Stimulated activated CD4-positive, alpha-beta T cell treated with anti-CD3 and anti-CD28 coated beads, Interleukin-15, amount 100 ng/mL, for 1 hour (primary cell): Measurements from ENCODE around the gene AKAP8L.
"Not testable (repeated sequence)": the region's sequence is repeated elsewhere in the genome, so short reads cannot be mapped to it uniquely, and the experiment has no call there.

Experiments used
- DNase-seq, 2 donors: peaks; one replicate each; pipeline ENCODE4 v3.0.0-alpha.2; 2020; ENCODE audit warnings: low read depth in 1 of 2, low spot score in 1 of 2

AKAP8L gene

DNA sequence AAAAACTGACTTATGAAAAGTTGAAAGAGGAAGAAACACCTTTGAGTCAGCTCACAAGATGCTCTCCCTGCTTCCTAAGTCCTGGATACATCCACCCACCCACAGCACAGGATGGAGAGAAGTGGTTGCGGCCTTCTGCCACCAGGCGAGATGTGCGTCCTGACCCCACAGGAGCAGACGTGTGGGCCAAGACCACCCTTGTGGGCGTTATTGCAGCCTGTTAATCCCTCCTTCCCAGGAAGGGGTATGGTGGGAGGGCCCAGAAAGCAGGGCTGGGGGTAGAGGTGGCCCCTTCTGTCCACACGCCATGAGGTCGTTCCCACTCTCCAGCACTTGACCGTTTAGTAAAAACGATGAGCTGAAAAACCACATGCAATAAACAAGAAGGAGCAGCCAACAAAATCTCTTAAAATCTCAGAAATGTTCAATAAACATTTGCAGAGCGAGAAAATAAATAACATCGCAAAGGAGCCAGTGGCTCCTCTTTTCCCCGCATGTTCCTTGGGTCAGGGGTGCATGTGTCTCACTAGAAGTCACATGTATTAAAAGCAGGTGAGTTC is 2.4 kb upstream of the AKAP8L start:
- no peak for DNase-seq

GRCh38 chr19:15419413-15420025 is 731 bp upstream of the AKAP8L start:
- no peak for DNase-seq

GRCh38 chr19:15418231-15418578 is 583 bp downstream of the AKAP8L start:
- DNase-seq = no peak

DNA sequence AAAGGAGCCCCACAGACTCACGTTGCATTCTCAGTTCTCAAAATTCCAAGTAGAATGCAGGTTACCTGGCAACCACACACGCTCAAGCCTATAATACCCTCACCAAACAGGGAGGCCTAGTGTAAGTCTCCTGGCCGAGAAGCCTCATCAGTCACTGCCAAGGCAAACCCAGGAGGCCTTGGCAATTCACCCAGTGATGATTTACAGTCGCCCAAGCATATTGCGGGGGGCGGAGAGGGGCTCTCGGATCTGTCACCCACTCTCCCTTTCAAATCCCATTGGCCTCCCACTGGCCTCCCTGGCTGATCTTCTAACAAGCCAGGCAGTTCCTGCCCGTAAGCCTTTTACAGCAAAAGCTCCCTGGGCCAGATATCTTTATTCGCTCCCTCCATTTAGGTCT is 1.1 kb downstream of the AKAP8L start:
- DNase-seq = no peak

DNA sequence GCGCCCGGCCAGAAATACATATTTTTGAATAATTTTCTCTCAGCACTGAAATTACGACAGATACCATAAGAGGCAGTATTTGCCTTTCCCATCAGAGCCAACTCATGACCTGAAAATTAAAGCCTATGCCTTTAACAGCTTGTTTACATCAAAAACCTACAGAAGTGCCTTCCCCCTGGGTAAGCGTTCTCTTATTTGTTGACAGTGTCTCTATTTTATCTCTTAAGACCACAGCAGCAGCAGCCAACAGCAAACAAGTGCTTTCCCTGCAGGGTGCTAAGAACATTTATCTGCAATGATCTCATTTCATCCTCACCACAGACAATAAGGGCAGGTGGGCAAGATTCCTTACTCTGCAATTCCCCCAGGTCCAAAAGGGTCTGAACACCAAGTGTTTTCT is 6.0 kb downstream of the AKAP8L start:
- DNase-seq = no peak

GRCh38 chr19:15411351-15411750 is 7.4 kb downstream of the AKAP8L start:
- DNase-seq = not testable (repeated sequence)

DNA sequence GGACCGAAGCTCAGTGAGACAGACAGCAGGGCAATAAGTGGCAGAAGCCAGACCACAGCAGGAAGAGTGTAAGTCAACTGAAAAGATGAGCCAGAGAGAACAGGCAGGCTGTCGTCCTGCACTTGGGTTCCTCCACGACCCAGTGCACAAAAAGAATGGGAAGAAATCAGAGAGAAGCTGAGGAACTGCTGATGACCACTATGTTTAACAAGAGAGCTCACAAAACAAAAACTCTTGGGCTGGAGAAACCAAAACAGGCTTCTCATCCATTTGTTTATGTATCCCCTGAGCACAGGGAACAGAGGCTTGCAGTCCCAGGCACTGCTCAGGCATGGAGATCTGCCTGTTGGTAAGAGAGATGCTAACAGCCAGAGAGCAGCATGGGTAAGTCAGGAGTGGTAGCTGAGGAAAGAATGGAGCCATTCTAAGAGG is 14.0 kb downstream of the AKAP8L start:
- no peak for DNase-seq

DNA sequence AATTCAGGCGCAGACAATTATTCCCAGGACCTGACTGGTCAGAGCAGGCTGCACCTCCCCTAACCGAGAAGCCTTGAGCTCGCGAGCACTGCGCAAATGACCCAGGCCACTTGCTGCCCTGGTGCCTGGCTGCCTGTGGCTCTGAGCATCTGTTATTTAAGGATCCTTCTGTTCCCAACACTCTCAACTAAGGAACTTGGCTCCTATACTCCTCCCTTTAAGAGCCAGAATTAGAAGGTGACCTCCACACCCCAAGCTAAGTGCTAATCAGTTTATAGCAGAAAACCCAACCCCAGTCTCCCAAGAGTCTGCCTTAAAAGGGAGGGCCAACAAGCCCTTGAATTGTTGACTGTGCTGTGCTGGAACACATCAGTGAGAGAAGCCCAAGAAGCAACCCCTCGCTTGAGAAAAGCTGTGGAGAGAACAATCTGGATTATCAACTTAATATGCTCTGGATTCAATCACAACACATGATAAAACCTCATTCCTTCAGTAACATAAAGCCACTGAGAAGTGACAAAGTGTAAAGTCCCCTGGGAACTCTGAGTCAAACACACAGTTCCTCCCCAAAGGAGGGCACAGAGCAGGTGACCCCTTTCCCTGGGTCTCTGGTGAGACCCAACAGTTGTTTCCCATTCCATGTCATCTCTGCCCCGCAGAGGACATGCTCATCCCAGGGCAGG is 14.6 kb downstream of the AKAP8L start:
- no peak for DNase-seq

- DNase-seq = no peak
These were observed 15.6 kb downstream of the AKAP8L start for GRCh38 chr19:15403151-15403531.

DNA sequence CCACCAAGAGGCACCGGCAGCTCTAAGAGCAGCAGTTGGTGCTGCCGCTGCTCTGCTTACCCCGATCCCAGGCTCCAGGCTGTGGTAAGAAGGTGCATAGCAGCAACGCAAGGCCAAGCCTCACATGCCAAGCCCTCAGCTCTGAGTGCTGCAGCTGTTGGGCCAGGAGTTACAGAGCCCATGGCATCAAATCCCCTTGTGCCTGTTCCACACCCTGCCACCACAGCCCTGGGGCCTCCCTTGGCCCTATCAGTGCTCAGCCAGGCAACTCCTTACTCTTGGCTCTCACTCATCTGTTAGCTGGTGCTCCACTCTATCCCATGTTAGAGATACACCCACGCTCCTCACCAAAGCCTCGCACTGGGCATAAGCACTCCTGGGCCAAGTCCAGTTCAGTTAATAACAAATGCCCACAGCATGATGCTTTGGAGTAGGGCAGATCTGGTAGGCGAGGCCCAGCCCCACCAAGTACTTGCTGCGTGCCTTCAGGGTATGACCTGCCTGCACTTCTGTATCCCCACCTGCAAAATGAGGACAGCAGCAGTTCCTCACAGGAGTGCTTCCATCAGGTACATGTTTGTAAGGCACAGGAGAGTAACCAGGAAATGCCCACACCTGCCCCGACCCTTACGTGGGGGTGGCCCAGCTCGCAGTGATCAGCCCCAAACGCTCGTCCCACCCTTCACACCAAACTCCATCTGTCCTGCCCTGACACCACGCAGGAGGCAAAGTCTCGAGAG is 16.2 kb downstream of the AKAP8L start:
- DNase-seq = no peak

DNA sequence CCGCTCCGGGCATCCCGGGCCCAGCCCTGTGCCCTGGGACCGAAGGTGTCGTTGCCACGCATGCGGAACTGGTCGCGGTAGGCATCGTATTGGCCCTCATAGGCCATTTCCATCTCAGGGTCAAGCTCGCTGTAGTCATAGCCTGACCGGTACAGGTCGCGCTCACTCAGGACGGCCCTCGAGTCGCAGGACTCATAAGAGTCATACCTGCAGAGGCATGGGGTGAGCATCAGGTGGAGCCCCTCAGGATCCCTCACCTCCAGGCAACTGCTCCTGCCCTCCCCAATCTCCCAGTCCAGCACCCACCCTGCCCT is 17.4 kb downstream of the AKAP8L start:
- no peak for DNase-seq

- no peak for DNase-seq
These were observed 18.0 kb downstream of the AKAP8L start for GRCh38 chr19:15400521-15401396.

DNA sequence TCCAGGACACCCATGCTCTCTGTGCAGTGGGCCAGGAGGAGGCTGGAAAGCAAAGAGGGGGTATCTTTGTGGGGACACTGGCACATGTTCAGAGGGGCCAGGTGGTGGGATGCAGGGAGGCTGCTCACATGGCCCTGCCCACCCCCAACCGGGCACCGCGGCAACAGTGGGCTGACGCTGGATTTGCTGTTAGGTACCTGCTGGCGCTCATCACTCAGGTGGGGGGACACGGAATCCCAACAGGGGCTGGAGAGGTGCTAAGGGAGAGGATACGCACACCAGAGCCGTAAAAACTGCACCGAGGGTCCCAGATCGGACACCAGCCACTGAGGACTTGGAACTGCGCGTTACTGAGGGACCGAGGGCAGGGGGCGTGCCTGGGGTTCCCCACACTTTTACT is 19.2 kb downstream of the AKAP8L start:
- no peak for DNase-seq

DNA sequence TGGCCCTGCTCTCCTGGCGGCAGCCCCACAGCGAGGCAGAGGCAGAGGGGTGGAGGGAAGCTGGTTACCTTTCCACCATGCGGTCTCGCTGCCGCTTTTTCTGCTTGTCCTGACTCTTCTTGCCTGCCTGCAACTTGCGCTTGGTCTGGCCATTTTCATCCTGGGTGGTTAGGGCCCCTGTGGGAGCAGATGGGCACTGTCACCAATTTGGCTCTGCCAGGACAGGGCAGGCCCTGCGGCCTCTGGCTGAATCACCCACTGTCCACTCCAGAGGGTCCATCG is 19.6 kb downstream of the AKAP8L start:
- no peak for DNase-seq

DNA sequence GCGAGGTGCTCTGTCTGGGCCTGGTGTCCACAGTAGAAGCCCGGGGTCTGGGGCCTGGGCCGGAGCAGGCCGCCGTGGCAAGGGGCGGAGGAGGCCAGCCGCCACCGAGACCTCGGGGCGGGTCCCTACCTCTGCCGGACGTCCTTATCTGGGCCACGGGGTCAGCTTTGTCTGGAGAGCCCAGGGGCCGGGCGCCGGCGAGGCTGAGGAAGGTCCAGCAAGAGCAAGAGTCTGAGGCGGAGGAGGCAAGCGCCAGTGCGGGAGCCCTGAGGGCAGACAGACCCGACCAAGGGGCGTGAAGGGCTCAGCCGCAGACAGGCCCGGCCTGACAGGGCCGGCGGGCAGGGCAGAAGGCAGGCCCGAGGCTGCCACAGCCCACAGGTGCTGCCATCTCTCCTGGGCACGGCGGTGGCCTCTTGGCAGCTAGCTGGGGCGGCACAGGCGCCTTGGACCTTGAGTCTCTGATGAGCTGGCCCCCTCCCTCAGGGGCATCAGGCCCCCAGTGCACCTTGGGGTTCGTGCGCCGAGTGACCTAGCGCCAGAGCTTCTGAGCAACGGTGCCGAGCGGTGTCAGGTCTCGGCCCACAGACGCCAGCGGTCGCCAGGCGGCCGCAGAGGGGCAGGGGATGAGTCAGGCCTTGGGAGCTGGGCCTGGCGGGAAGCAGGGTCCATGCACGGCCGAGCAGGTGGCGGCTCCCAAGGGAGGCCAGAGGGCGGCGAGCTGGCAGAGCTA is 20.1 kb downstream of the AKAP8L start:
- DNase-seq = no peak

DNA sequence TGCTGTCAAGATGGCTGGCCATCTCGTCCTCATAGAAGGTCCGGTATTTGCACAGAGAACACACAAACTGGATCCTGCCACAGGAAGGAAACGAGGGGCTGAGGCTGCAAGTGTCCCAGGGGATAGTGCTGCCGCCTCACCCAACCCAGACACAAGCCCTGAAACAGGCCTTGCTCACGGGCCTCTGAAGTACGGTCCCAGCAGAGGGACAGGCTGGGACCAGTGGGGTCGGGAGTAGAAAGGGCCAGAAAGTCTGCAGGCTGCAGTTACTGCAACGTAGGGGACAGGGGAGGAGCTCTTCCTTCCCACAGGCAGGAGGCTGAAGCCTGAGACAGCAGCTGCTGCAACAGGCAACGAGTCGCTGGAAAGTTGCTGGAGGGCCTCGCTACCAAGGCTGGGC is 21.0 kb downstream of the AKAP8L start:
- no peak for DNase-seq

DNA sequence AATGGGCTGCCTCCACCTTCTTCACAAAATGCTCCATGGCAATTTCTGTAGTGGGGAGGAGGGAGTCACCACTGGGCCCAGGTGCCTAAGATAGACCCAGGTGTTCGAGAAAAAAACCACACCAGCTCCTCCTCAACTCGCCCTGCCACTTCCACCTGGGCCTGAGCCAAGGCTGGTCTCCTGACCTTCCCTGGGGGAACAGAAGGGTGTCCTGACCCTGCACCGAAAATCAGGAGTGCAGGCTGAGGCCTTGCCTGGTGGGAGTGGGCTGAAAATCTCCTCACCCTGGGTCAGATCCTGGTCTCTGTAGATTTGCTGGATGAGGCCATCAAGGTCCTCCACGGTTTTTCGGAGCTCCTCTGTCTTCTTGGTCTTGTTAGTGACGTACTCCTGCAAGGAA is 21.6 kb downstream of the AKAP8L start:
- DNase-seq = no peak

GRCh38 chr19:15396436-15396835 is 22.4 kb downstream of the AKAP8L start:
- no peak for DNase-seq

DNA sequence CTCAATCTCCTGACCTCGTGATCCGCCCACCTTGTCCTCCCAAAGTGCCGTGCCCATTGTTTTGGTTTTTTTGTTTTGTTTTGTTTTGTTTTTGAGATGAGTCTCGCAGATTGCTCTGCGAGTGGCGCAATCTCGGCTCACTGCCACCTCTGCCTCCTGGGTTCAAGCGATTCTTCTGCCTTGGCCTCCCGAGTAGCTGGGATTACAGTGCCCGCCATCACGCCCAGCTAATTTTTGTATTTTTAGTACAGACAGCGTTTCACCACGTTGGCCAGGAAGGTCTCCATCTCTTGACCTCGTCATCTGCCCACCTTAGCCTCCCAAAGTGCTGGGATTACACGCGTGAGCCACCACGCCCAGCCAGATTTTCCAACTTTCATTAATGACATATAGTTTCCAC is 23.5 kb downstream of the AKAP8L start:
- not testable (repeated sequence) for DNase-seq

DNA sequence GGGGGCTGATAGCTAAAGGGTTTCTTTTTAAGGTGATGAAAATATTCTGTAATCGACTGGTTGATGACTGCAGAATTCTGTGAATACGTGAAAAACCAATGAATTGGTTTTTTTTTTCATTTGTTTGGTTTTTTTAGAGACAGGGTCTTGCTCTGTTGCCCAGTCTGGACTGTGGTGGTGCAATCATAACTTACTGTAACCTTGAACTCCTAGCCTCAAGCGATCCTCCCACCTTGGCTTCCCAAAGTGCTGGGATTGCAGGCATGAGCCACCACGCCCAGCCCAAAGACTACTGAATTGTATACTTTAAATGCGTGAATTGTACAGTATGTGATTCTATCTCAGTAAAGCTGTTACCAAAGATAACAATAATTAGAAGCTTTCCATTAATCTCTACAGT is 24.4 kb downstream of the AKAP8L start:
- no peak for DNase-seq

GRCh38 chr19:15393963-15394362 is 24.8 kb downstream of the AKAP8L start:
- DNase-seq = no peak
